ENCODE data around the gene HOXD10.

Gene HOXD10

DNA sequence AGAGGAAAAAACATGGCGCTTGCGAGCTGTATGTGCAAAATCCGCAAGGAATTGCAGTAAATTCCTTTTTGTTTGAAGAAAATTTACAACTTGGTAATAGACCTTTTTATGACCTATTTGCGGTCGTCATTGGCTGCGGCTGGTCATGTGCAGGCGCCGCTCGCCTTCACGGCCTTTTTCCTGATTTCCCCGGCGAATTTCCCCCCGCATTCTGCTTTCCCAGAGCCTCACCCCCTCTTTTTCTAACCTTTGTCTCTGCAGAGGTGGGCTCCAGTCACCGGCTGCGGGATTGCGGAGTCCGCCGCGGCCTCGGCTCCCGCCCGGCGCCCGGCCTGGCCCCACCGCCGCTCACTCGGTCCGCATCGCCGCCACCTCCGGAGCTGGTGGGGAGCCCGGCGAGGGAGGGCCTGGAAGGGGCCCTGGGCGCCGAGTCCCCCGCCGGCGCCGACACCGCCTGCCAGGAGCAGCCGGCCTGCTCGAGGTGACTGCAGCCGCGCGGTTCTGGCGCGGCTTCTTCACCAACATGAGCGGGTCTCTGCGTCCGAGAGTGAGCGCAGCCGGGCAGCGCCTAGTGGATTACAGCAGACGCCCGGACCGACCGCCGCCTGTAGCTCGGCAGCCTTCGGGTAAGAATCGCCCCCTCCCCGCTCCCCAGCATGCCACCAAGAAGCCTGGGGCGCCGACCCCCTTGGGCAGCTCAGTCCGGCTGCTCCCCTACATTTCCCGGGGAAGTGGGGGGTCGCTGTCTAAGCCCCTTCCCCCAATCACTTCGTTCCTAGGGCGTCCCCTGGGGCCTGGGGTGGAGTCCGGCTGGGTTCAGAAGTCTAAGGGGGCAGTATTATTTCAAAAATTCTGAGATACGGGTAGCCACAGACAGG is 20.0 kb downstream of the HOXD10 start:
- DNase-seq (ENCODE audit: low read depth in 2 of 2): no peak

DNA sequence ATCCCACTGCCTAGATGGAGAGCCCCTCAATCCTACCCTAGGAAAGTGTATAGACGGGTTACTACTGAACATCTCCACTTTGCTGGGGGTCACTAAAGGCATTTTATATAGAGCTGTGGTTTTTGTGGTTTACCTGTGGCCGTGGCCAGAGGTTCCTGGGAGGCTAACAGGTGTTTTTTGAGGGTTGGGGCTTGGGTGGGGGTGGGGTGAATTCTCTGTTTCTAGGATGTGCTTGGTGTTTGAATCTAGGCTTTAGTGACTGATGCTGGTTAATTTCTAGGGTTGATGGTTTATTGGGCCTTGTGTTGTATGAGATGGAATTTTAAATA is 20.6 kb downstream of the HOXD10 start:
- DNase-seq (ENCODE audit: low read depth in 2 of 2): no peak

GRCh38 chr2:176137906-176138305 is 21.3 kb downstream of the HOXD10 start:
- DNase-seq (ENCODE audit: low read depth in 2 of 2): no peak

DNA sequence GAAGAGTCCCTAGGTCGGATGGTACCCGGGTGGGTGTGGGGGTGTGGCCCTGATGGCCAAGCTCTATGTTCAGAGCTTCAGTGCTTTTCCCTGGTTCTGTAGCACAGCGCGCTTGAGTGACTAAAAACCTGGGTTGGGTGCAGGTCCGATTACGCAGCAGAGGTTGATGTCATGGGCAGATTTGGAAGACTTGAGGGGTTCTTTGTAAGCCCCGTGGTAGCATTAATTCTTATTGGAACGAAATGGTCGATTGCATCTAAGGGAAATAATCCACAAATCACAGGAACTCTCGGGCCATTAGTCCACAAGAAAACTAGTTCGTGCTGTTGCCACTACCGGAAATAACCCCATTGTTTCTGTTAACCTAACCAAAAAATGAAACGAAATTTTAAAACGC is 21.9 kb downstream of the HOXD10 start:
- DNase-seq (ENCODE audit: low read depth in 2 of 2): no peak

DNA sequence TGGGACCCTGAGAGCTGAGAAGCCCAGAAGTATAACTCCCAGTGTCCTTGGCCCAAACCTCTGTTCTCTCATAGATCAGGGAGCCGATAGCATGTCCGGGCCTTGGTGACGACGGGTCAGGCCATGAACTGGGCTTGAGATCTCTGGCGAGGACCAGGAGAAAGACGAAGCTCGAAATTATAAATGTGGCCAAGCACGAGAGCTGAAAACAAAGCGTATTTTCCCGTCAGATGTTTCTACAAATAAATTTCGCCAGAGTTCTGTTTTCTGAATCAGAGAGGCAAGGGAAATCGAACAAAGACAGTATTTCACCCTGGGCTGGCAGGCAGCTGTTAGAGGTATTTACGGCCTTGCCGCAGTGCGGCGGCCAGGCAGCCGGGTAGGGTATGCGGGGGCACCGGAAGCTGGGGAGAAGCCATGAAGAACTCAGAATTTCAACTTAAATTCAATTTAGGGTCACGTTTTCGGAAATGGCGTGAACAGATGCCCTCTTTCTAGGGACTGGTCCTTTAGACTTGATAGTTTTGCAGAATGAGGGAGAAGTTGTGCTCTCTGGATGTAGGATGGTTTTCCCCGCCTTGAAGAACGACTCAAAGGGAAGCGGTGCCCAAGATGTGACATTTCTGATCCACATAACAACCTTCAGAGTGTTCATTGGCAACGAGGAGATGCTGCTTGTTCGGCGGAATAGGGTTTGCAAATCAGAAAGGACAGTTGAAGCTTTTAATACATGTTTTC is 22.5 kb downstream of the HOXD10 start:
- no peak for DNase-seq (ENCODE audit: low read depth in 2 of 2)

- no peak for DNase-seq (ENCODE audit: low read depth in 2 of 2)
Observed at GRCh38 chr2:176139661-176140512, 23.3 kb downstream of the HOXD10 start.

- peak; percentile 59 to 64 for DNase-seq (ENCODE audit: low read depth in 2 of 2)
Observed at GRCh38 chr2:176140513-176141317, 24.1 kb downstream of the HOXD10 start.

DNA sequence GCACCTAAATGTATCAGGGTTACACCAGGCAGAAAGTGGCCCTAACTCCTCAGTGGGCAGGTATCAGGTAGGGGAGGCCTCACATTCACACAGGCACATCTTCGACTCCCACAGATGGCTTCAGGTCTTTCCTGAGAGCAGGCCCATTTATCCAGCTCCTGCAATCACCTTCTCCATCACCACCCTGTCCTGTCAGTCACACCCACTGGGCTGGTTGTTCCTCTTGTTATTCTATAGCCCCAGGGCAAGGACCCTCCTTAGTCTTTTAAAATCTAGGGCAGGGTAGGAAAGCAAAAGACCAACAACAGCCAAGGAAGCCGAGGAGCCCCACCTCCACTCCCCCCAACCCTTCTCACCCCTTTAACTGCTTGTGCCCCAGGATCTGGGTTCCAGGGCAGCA is 25.7 kb downstream of the HOXD10 start:
- DNase-seq (ENCODE audit: low read depth in 2 of 2): no peak

DNA sequence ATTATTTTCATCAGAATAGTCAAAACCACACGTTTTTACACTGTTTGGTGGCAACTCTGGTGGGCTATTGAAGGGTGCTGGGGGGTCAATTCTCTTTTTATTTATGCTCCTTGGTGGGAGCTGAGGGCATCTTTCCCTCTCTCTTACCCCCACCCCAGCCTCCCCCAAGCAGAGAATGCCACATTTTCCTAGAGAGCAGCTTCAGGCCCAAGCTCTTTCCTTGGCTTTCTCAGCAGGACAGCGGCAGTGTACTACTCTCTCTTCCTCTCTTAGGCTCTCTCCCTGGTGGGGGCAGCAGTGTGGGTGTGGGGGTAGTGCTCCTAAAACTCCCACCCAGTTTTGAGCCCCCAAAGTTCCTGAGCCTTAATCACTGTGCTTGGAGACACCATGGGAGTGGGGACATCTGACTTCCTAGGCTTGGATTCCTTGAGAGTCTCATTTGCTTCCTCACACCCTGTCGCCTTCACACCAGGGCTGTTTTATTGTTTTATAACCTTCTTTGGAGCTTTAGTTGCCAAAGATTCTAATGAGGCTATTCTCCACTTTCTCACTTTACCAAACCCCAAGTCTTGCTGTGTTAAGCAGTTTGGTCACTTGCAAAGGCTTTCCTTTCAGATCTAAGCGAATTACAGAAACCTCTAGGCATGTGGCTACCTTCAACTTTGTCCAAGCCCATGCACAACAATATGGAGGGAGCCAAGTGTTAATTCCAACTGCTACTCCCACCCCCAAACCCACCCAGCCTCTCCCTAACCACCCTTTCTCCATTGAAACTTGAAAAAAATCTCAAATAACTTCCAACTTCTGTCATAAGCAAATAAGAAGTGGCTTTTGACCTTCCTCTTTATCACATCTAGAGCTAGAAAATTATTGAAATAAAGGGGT is 28.7 kb downstream of the HOXD10 start:
- DNase-seq (ENCODE audit: low read depth in 2 of 2): no peak

GRCh38 chr2:176146101-176146500 is 29.5 kb downstream of the HOXD10 start:
- no peak for DNase-seq (ENCODE audit: low read depth in 2 of 2)

DNA sequence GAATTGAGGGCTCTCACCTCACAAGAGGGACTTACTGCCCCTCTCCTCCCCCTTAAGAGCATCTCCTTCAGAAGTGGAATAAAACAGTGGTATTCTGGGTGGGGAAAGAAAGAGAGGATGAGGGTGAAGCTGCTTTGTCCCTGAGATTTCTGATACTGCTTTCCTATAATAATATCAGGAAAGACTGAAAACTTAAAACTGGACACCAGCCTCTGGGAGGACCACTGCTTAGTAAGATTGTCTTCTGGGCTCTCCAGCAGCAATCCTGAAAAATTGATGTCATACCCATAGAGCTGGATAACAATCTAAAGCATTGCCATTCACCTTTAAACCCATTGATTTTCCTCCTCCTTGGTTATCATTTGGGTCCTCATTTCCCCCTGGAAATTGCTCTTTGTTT is 30.1 kb downstream of the HOXD10 start:
- DNase-seq (ENCODE audit: low read depth in 2 of 2): no peak

DNA sequence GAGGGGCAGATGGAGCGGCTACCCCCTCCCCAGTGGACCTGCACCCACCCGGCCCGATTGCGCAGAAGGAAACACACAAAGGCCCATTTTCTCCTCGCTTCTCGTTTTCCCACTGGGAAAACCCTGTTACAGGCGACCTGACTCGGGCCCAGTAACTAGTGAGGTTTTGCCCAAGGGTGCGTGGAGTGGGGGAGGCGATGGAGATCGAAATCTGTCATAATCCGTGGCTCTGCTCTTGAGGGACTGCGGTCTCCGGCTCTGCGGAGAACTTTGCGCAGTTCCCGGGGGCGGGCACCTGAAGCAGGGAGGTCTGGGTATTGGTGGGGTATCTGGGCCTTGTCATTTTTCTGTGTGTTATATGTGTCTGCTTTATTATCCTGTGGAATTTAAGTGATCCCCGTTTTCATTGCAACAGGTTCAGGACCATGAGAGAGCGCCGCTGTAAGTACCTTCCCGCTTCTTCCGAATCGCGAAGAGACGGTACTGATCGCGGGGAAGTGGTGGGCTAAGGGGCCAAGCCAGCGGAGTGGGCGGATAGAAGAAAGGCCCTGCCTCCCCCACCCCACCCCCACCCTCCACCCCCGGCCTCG is 30.7 kb downstream of the HOXD10 start:
- DNase-seq (ENCODE audit: low read depth in 2 of 2): no peak

DNA sequence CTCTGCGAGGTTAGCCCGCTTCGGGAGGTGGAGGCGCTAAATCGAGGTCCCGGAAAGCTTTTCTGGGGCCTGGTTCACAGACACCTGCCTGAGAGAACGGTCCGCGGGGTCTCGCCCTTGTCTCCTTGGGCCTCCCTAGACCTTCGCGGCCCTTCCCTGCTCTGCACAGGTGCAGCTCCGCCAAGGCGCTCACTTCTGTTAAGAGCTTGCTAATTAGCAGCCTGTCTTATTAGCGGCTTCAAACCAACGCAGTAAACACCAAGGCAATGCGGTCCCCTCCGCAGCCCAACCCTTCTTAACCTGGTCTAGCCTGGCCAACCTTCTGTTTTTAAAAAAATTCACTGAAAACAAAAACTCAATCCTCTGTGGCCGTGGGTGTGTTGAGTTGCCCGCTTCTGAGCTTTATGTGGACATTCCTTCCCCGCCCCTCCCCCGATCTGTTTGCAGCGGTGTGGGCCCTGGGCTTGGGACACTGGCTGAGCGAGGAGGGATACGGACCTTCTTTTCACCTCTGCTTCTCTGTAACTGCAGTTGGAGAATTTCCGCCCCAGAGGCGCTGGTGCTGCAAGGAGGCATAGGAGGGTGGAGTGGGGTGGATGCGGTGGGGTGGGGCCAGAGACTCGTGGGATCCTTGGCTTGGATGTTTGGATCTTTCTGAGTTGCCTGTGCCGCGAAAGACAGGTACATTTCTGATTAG is 31.4 kb downstream of the HOXD10 start:
- no peak for DNase-seq (ENCODE audit: low read depth in 2 of 2)

DNA sequence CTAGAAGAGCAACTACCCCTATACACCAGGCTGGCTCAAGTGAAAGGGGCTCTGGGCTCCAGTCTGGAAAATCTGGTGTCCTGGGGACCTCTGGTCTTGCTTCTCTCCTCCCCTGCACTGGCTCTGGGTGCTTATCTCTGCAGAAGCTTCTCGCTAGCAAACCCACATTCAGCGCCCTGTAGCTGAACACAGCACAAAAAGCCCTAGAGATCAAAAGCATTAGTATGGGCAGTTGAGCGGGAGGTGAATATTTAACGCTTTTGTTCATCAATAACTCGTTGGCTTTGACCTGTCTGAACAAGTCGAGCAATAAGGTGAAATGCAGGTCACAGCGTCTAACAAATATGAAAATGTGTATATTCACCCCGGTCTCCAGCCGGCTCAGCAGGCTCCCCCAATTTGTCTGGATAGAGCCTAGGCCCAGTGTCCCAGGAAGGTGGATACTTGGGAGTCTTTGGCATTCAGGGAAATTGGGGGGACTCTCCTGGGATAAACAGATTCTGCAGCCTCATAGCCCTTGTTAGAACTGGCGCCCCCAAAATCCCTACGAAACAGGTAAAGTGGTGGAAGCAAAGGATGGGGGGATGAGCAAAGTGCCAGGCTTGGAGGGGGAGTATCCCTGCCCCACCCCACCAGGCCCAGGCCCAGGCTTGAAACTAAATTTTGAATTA is 32.3 kb downstream of the HOXD10 start:
- no peak for DNase-seq (ENCODE audit: low read depth in 2 of 2)

- no peak for DNase-seq (ENCODE audit: low read depth in 2 of 2)
Observed at GRCh38 chr2:176149481-176149938, 32.9 kb downstream of the HOXD10 start.

GRCh38 chr2:176149939-176150583 is 33.5 kb downstream of the HOXD10 start:
- DNase-seq (ENCODE audit: low read depth in 2 of 2): no peak

DNA sequence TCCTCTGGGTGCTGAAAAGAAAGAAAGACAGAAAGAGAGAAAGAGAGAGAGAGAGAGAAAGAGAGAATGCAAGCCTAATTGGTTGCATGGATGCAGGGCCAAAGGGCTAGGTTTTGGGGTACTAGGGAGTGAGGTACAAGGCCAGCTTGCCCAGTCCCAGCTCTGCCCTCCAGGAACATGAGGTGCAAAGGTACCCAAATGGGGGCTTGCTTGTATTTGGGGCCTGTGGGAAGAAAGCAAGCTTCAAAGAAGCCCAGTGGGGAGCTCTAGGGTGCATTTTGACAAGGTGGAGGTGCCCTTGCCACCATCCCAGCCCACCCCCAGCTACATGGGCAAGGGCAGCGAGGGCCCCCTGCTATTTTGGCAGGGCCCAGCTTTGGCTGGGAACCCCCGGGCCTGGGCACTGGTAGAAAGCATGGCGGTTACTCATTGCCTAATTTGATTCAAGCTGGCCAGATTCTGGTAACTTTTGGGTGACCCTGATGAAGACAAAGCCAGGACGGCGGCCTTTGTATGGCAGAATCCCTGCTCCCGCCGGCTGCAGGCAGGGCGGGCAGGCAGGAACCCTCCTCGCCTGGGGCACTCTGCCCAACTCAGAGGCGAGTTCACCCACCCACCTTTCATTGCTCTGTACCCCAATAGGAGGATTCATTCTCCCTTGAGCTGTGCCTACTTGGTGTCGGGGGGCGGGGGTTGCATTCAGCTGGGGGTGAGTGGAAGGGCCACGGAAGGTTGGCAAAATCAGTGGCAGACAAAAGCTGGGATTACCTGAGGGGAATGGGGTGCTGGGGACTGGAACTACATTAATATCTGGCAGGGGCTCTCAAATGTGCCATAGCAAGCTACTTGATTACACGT is 34.2 kb downstream of the HOXD10 start:
- DNase-seq (ENCODE audit: low read depth in 2 of 2): no peak
